ENCODE results near the gene RAB27A. TPM values are rescaled to one million over a fixed set of nuclear protein-coding genes. Genes with fewer than 3 reads are reported as not detected.

The RAB27A gene
- total RNA-seq, 1 experiment from 2014 or later, result 8.7 TPM

DNA sequence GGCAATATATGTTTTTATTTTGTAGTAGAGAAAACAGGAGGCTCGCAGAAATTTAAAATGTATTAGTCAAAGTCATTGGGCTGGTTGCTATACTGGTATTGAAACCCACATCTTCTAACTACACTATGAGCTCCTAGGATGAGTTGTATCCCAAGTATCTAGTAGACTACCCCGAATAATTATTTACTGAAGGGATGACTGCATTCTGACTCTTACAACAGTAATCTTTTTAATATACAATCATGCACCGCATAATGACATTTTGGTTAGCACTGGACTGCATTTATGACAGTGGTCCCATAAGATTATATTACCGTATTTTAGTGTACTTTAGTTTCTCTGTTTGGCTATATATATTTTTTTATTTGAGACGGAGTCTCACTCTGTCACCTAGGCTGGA is 44.8 kb upstream of the RAB27A start:
- BruUV-seq (replicated peaks), result no TSS peak
- no peaks in the 10 kb centered on the region for H3K27me3 Mint-ChIP-seq (ENCODE audit: insufficient read depth, unreplicated experiment)
- H3K27me3 ChIP-seq (replicated peaks; ENCODE audit: control insufficient read depth, insufficient read depth, low read length), result no peaks in the 10 kb centered on the region
- ChIA-PET POLR2A (no interaction called here), CTCF (no interaction called here)
- H3K9me3 ChIP-seq, result no peaks in the 10 kb centered on the region
- no peaks in the 10 kb centered on the region for H3K9me3 Mint-ChIP-seq (ENCODE audit: unreplicated experiment)
- no peak for DNase-seq
- TF ChIP-seq, protein P1, sequence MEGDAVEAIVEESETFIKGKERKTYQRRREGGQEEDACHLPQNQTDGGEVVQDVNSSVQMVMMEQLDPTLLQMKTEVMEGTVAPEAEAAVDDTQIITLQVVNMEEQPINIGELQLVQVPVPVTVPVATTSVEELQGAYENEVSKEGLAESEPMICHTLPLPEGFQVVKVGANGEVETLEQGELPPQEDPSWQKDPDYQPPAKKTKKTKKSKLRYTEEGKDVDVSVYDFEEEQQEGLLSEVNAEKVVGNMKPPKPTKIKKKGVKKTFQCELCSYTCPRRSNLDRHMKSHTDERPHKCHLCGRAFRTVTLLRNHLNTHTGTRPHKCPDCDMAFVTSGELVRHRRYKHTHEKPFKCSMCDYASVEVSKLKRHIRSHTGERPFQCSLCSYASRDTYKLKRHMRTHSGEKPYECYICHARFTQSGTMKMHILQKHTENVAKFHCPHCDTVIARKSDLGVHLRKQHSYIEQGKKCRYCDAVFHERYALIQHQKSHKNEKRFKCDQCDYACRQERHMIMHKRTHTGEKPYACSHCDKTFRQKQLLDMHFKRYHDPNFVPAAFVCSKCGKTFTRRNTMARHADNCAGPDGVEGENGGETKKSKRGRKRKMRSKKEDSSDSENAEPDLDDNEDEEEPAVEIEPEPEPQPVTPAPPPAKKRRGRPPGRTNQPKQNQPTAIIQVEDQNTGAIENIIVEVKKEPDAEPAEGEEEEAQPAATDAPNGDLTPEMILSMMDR (IDR thresholded peaks at IDR 0.05; ENCODE audit: insufficient read depth in 1 of 2, low read depth in 1 of 2, low read length in 1 of 2, severe bottlenecking in 1 of 2, unreplicated experiment in 1 of 2), result no peak
- no peaks in the 10 kb centered on the region for H3K36me3 Mint-ChIP-seq (ENCODE audit: insufficient read depth, unreplicated experiment)
- intact Hi-C loops (cut with micrococcal nuclease; ENCODE audit: unreplicated experiment), result no loop called here
- no peaks in the 10 kb centered on the region for H3K4me1 Mint-ChIP-seq (ENCODE audit: low read depth, unreplicated experiment)
- H3K4me3 Mint-ChIP-seq (ENCODE audit: unreplicated experiment), result no peak overlapping the region
- H3K36me3 ChIP-seq (ENCODE audit: control insufficient read depth, insufficient read depth, low read length), result no peaks in the 10 kb centered on the region; the same call in 1 of the 2 replicates
- H3K4me1 ChIP-seq, result no peaks in the 10 kb centered on the region
- no peak overlapping the region for H3K27ac Mint-ChIP-seq (ENCODE audit: unreplicated experiment)
- H3K4me3 ChIP-seq (ENCODE audit: low read depth, low read length), result no peak overlapping the region

DNA sequence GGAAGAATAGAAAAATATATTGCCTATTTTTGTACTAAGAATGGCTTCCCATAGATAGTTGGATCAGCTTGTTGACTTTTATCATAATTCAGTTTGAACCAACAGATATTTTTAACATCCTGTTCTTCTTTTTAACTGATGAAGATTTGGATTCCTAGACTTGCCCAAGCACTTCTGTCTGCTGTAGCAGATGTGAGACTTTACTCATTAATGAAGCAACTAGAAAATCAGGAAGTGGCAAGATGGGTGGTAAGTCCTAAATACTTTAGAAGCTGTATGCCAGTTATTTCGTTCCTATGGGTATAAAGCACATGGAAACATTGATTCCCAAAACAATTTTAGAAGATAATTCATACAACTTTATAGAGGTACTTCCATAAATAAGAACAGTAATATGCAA is 37.8 kb upstream of the RAB27A start:
- ChIA-PET CTCF (no interaction called here), POLR2A (no interaction called here)
- no peak for DNase-seq
- TF ChIP-seq, protein P1 (IDR thresholded peaks at IDR 0.05; ENCODE audit: insufficient read depth in 1 of 2, low read depth in 1 of 2, low read length in 1 of 2, severe bottlenecking in 1 of 2, unreplicated experiment in 1 of 2), result no peak
- Mint-ChIP-seq H3K9me3 (ENCODE audit: unreplicated experiment) (no peaks in the 10 kb centered on the region), H3K4me3 (ENCODE audit: unreplicated experiment) (no peak overlapping the region), H3K36me3 (ENCODE audit: insufficient read depth, unreplicated experiment) (no peaks in the 10 kb centered on the region), H3K27ac (ENCODE audit: unreplicated experiment) (no peak overlapping the region), H3K4me1 (ENCODE audit: low read depth, unreplicated experiment) (peaks cover 2% of the 10 kb centered on the region), H3K27me3 (ENCODE audit: insufficient read depth, unreplicated experiment) (no peaks in the 10 kb centered on the region)
- H3K4me3 ChIP-seq (ENCODE audit: low read depth, low read length), result no peak overlapping the region
- no peaks in the 10 kb centered on the region for H3K9me3 ChIP-seq
- no peaks in the 10 kb centered on the region; the same call in 1 of the 2 replicates for H3K36me3 ChIP-seq (ENCODE audit: control insufficient read depth, insufficient read depth, low read length)
- intact Hi-C loops (cut with micrococcal nuclease; ENCODE audit: unreplicated experiment), result no loop called here
- H3K4me1 ChIP-seq, result no peaks in the 10 kb centered on the region
- no TSS peak for BruUV-seq (replicated peaks)
- no peaks in the 10 kb centered on the region for H3K27me3 ChIP-seq (replicated peaks; ENCODE audit: control insufficient read depth, insufficient read depth, low read length)

DNA sequence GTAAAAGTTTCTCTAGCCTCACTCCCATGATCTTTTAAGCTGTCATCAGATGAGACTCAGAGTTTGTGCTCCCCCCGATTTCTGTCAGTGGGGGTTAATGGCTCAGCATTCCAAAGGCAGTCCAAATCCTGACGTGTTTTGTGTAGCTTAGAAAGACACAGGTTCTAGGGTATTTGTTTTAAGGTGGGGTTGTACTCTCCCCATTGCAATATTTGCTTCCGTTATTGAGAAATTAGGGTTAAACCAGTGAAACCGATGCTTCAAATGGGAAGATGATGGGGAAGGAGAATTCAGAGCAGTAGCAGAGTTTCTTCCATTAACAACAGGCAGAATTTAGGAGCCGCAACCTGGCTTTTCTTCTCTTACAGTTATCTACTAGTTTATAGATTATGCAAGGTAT is 32.9 kb upstream of the RAB27A start:
- DNase-seq, result no peak
- TF ChIP-seq, protein P1 (IDR thresholded peaks at IDR 0.05; ENCODE audit: insufficient read depth in 1 of 2, low read depth in 1 of 2, low read length in 1 of 2, severe bottlenecking in 1 of 2, unreplicated experiment in 1 of 2), result no peak
- peaks cover 6% of the 10 kb centered on the region for H3K4me1 Mint-ChIP-seq (ENCODE audit: low read depth, unreplicated experiment)
- no peaks in the 10 kb centered on the region for H3K36me3 ChIP-seq (ENCODE audit: control insufficient read depth, insufficient read depth, low read length)
- no peak overlapping the region for H3K27ac Mint-ChIP-seq (ENCODE audit: unreplicated experiment)
- no peaks in the 10 kb centered on the region for H3K27me3 ChIP-seq (replicated peaks; ENCODE audit: control insufficient read depth, insufficient read depth, low read length)
- no peak overlapping the region for H3K4me3 Mint-ChIP-seq (ENCODE audit: unreplicated experiment)
- CTCF ChIA-PET, result interaction anchor here (1.3 kb wide), 1 partner anchor 113 kb away, joined by 4 read pairs; no protein-coding TSS in a partner anchor
- H3K36me3 Mint-ChIP-seq (ENCODE audit: insufficient read depth, unreplicated experiment), result peaks cover 6% of the 10 kb centered on the region
- intact Hi-C loops (cut with micrococcal nuclease; ENCODE audit: unreplicated experiment), result no loop called here
- no peaks in the 10 kb centered on the region for H3K9me3 Mint-ChIP-seq (ENCODE audit: unreplicated experiment)
- BruUV-seq (replicated peaks), result no TSS peak
- H3K27me3 Mint-ChIP-seq (ENCODE audit: insufficient read depth, unreplicated experiment), result no peaks in the 10 kb centered on the region
- H3K4me1 ChIP-seq, result no peaks in the 10 kb centered on the region
- H3K4me3 ChIP-seq (ENCODE audit: low read depth, low read length), result no peak overlapping the region
- POLR2A ChIA-PET, result no interaction called here
- H3K9me3 ChIP-seq, result no peaks in the 10 kb centered on the region
